LoVo (cell line): ENCODE measurements around the gene ACACA.
"Not testable (repeated sequence)": the region's sequence is repeated elsewhere in the genome, so short reads cannot be mapped to it uniquely, and the experiment has no call there.

ENCODE experiments used
- DNase-seq: peaks from one replicate; pipeline ENCODE4 v3.0.0-alpha.2; 2016; ENCODE audit warnings: low spot score

The ACACA gene

DNA sequence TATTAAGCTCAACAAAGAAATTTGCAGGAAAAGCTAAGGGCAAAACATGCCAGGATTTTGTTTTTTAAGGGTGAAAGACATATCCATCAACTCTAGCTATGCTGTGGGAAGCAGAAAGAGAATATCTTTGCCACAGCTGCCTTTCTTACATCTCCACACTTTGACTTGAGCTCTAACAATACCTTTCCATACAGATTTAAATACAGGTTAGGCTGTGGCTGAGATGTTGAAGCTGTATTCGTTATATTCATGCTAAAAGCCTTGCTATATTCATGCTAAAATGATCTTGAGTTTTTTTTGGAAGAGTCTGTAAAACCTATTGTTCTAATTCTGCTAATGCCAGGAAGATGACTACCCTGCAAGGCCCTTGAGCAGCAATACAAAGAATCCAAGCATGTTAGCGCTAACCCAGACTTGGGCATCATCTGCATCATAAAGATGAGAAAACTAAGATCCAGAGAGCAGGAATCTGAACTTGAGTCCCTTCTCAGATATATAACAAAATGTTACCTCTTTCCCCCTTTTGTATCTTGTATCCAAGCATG is 235.7 kb downstream of the ACACA start:
- no peak for DNase-seq

DNA sequence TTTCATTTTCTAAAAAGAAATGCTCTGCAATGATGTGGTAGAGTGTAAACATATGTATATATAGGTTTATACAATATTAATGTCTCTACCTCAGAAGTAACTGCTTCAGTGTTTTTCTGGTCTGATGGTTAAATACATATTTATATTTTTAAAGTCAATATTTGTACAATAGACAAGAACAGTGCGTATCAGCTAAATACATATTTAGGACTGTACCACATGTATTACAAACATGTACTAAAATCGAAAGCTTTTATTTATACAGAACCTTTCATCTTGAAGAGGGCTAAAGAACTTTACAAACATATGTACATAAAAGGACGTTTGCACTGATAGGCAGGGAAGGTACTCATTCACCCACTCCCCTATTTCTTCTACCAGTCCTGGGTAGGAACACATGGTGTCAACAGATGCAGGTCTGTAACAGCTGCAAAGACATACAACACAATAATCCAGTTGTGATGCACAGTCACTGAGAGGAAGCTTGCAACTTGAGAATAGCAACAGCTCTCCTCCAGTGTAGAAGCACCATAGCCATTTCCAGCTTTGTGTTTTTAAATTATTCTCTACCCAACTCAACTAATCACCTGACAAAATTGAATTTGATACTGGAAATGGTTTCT is 237.8 kb downstream of the ACACA start:
- no peak for DNase-seq

DNA sequence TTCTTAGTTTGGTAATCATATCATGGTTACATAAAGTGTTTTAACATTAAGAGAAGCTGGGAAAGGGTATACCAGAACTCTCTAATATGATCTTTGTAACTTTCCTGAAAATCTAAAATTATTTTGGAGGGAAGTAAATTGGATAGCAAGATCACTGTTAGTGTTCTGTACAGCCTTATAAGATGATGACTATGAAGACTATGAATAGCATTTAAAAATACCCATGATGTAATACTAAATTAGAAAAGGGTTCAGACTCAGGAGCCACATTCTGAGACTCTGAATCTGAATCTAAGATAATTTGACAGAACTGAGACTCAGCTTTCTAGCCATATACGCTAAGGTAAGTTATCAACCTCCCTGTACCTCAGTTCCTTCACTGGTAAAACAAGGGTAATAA is 238.9 kb downstream of the ACACA start:
- no peak for DNase-seq

DNA sequence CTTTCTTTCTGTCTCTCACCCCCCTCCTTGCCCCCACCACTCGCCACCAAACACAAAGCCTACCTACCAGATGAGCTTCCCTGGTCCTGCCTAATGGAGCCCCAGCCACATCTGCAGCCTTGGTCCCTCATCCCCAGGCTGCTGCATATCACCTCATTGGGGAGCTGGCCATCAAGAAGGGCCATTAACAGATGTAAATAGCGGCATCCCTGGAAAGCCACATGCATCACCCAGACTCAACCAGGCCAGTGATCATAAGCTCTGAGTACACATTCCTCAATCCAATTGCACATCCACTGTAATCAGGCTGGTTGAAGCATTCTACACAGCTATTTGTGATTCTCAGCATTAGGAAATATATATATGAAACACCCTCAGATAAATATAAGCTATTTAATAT is 242.6 kb downstream of the ACACA start:
- DNase-seq = no peak

DNA sequence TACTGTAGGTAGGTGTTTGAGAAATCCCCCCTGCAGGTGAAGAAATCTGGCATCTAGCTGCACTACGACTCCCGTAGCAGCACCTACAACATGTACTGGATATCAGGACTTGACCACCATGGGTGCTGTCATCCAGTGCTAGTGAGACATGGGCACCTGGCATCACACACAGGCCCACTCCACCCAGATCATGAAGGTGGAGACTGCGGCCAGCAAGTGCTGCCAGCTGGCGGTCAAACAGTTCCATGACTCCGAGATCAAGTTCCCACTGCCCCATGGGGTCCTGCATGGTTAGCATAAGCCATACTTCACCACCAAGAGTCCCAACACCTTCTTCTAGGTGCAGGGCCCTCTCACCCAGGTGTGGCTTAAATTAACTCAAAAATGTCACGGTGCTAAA is 243.8 kb downstream of the ACACA start:
- no peak for DNase-seq

DNA sequence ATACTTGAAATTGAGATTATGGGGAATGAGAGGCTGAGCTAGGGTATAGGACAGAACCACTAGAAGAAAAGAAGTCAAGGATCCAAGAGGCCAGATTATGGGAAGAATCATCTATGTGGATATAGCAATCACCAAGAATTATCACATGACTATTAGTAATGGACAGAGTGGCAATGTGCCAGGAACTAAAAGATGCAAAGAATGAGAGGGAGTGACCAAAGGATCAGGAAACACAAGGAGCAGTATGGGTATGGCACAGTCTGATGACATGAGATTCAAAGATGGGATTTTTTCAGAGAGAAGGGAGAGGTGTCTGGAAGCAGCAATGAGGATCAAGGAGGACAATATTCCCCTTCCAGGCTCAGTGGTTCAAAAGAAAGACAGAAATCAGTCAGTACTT is 245.7 kb downstream of the ACACA start:
- DNase-seq = no peak

DNA sequence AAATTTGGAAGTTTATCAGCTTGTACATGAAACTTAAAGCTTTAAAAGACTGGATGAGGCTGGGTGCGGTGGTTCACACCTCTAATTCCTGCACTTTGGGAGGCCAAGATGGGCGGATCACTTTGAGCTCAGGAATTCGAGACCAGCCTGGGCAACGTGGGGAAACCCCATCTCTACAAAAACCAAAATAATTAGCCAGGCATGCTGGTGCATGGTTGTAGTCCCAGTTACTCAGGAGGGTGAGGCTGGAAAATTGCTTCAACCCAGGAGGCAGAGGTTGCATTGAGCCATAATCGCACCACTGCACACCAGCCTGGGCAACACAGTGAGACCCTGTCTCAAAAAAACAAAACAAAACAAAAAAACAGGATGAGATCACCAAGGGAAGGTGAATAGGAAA is 248.3 kb downstream of the ACACA start:
- DNase-seq = no peak

DNA sequence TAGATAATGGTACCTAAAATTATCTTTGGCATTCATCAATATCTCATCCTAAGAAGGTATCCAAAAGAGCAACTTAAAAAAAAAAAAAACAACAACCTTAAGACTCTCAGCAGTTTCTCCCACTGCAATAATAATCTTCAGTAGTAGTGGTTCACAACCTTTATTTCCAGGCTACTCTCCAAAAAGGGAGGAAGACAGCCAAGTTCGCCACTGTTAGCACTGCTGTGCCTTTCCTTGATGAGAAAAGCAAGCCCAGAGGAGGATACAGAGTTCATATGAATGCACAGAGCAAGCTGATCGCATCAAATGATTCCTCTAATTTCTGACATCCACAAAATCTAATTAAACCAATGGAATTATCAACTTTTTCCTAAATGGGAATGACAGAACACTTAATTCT is 258.5 kb downstream of the ACACA start:
- DNase-seq = no peak

DNA sequence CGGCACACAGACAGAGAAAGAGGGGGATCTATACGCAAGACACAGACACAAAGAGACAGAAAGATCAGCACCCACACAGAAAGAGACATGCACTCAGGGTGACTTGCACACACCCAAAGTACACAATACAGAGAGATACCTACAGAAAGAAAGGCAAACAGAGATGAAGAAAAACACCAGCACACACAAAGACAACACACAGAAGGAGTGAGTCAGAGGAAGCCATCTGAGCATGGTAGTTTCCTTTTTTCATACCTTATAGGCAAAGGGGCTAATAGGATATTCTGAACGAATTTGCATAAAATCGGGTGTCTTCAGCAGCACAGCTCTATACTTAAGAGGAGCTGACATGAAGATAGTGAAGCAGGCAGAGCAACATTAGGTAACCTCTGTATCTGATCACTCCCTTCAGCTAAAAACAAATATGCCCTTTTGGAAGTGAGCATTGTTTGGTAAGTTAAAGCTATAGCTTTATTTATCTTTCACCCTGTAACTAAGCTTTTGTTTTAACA is 259.3 kb downstream of the ACACA start:
- no peak for DNase-seq

DNA sequence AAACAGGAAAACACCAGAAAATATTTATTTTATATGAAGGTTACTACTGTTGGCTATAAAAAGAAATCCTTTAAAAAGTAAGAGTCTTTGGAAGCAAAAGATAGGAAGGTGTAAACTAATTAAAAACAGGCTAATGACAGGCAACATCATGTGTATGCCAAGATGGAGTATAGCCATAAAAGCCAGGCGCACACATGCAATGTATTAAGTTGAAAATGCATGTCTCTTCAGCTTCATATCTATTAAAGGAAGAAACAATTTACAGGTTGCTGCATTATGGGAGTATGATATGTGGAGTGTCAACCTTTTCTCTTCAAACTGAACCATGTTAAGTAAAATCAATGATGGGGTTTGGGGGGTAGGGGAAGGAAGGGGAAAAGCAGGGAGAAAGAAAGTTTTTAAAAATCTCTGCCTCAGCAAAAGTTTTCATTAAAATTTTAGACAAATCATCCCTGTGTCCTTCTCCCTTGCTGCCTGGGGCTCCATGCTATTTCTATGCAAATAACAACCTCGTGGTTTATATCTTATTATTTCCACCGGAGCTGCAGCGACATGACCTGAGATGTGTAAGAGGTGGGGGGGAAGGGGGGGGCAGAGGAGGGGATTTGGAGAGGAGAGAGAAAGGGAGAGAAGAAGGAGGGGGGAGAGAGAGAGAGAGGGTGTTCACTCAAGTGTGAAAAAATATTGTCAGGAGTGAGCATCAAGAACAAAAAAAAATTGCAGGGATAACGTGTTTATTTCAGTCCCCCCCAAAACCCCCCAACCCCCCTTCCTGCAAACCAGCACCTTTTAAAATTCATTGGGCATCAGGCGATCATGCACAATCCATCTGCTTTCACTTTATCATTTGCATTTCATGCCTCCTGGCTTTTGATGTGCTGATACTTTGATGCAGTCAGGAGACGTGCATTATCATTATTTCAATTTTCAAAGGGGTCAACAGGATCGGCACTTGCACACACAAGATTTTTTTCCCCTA is 260.3 kb downstream of the ACACA start:
- DNase-seq = no peak

DNA sequence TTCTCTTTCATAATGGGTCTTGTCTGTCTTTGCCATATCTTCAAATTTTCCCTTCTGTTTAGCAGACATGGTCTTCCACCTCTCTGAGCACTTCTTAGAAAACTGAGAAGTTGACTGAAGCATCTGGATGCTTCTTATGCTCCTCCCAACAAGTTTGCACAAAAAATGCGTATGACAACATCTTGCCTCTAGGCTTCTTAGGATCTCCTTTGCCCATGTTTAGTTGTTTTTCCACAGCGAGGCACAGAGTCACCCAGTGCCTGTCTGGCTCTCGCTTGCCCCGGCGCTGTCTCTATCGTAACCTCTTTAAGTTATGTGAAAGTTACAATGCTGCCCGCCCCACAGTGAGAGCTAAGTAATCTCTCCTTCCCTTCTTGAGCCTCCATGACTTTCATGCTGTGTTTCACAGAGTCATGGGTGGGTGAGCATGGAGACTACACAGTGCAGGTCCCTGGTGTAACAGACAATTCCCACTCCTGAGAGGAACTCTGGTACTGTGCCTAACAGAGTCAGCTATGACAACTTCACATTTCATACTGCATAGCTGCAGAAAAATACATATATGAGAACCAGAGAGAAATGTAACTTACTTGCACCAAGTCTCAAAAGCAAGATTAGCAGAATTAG is 262.4 kb downstream of the ACACA start:
- DNase-seq = no peak

DNA sequence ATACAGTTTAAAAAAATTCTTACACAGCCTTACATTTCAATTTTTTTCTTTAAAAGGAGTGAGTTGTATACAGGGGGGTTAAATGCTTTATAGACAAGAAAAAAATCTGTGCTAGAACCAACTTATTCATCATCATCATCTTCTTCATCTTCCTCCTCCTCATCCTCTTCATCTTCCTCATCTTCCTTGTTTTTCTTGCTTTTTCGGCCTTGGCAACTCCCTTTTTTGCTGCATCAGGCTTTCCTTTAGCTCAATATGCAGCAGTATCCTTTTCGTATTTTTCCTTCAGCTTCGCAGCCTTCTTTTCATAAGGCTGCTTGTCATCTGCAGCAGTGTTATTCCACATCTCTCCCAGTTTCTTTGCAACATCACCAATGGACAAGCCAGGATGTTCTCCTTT is 263.1 kb downstream of the ACACA start:
- not testable (repeated sequence) for DNase-seq

DNA sequence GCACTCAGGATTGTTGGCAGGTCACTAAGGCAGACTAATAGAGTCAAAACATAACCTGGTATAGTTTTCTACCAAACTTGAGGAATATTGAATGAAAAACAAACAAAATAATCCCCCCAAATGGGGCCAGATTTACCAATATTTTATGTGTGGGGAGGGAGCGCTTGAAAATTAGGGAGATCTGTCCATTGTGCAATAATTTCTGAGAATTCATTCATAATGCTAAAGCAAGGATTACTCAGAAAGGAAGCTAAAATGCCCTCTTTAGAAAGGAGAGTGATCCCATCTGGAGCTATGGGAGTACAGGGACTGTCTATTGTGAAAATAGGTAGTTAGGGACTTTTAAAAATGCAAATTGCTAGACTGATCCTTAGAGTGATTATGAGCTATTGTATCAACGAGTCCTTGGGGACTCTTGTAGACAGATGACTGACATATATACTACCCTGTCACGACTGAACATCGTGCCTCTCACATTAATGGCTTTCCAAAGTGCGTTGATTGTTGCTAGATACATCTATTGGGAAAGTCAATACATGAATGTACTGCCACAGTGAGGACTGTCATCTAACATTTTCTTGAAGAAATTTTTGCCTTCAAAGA is 264.2 kb downstream of the ACACA start:
- no peak for DNase-seq

DNA sequence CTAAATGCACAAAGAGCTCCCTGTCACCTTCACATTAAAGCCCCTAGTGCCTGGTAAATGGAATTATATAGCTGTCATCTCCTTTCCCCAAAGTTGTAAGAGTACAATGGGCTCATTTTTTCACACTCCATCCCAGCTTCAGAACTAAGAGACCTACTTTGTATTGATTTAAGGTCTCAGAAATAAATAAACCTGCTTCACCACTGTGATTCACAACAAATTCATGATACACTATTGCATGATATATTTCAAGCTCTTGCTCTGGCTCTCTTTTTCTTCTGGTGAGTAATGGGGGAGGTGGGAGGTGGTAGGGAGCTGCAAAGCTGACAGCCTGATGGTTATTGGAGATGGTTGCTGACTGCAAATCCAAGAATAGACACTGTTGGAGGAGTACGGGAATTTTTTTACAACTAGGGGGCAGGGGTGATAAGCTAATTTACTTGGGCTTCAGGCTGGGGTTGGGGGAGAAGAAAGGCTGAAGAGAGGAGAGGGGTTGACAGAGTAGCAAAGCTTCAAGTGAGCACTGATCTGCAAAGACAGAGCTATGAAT is 268.0 kb downstream of the ACACA start:
- no peak for DNase-seq

DNA sequence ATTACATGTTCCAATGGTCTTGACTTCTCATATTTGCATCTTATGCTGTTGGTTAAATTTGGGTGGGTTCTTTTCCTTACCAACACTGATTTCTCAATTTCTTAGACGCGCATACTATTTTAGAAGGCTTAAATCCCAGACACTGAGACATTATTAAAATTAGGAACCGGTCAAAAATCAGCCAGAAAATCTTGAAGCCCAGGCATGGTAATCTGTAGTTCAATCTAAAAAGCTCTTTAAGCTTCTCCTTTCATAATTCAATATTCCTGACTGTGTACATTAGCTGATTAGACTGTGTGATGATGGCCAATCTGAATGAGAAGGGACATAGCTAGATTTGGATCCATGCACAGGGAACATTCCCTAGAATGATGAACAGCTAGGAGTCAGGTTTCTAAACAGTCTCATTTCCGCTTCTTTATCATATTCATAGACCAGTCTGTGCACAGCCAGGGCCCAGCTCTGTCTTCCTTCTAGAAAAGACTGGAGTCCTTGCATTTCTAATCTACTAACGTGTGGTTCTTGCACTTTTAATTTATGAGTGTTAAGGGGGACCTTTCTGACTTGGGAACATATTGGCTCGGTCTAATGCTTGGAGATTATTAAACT is 268.6 kb downstream of the ACACA start:
- no peak for DNase-seq

DNA sequence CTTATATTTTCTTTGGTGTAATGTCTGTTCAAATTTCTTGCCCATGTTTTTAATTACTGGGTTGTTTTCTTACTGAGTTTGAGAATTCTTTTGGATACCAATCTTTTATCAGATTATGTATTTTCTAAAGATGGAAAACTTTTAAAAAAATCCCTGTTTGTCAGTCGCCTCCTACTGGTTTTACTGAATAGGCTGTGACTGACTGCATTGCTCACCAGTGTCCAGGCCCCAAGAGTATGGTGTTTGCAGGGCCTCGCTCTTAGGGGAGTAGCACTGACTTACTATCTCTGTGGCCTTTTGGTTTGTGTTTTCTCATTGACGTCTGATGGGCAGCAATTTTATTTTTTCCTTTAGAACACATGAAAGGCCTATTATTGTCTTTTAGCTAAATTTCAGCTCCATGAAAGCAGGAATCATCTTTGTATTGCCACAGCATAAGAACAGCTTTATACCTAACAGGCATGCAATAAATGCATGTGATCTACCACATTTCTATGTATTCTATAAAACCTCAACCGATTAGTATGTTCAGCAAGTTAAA is 269.5 kb downstream of the ACACA start:
- DNase-seq = no peak

DNA sequence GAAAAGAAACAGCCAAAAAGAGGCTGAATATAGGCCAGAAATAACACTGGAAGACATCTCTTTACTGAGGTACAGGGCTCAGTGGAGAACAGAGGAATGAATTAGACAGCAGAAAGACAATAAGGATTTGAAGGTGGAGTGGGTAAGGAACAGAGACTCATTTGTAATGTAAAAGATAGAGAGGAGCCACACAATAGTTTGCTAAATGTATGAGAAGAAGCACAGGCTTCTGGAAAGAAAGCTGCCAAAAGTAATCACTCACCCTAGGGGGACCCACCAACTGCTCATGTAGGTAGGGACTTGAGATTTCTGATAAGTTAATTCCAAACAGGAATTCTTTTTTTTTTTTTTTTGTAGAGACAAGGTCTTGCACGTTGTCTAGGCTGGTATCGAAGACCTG is 271.1 kb downstream of the ACACA start:
- no peak for DNase-seq

DNA sequence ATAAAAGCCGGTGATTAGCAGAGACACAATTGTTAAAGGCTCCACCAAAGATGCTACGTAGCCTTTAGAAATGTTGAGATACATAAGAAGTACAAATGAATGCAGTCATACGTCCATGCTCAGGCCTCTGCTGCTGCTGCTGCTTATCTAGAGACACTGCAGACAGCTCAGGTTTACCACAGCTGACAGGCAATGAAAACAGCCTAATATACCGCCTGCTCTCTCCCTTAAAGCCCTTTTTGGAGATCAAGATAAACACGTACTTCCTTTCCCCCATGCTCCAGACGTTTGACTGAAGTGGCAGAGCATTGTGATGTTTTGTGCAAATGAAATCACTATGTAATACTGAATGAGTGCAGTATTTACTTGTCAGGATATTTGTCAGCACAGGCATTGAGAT is 272.6 kb downstream of the ACACA start:
- DNase-seq = no peak

DNA sequence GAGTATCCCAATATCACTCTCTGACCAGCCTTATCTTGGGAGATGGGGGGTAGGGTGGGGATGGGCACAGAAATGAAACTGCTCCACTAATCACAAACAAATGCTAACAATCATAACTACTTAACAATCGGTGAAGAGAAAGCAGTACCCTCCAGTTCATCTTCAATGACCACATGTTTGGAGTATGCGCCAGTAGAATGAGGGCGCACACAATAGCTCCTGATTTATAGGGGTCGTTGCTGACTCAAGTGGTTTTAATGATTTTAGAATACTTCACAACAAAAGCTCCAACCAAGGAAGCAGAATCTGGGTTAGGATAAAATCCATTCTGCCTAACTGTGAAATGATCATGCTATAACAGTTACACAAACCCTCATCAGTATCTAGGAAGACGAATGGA is 273.5 kb downstream of the ACACA start:
- no peak for DNase-seq

DNA sequence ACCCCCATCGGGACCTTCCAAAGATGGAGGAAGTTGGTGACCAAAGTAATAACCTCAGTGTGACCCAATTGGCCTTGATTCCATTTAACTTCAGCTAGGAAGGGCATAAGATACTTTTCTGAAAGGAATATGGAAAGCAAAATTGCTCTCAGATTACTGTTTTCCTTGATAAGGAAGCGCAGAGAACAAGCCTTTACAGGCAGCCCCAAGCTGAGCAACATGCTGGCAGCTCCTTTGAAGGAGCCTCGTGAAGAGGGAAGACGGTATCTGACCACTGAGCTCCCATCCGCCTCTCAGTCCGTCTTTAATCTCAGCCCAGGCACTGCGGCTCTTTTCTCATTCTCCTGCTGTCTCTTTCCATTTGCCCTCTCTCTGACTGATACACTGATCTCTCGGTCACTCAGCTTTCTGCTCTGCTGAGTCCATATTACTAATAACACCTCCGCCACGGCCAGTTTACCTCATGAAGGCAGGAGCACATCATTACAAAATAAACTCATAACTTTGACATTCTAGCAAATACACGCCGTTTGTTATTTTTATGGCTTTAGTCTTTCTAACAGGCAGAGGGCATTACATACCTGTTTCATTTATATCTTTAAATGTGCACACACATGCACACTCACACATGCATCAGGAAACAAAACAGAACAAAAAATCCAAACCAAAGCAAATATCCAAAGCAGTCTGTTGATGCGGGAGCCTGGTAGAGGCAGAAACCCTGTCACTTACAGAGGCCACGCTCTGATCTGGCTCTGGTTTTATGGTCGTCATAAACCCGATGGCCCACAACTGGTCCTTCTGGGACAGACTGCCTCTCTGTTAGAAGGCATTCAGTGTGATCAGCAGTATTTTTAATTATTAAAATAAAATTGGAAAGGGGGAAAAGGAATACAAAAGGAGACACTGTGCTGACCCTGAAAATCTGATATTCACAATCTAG is 274.7 kb downstream of the ACACA start:
- DNase-seq = no peak
